Measurements from ENCODE around the gene UBR3.
"Not testable (repeated sequence)": the region's sequence is repeated elsewhere in the genome, so short reads cannot be mapped to it uniquely, and the experiment has no call there.

The UBR3 gene

GRCh38 chr2:169871369-169871768, 44.1 kb downstream of the UBR3 start:
- not testable (repeated sequence) for DNase-seq (ENCODE audit: low spot score)

GRCh38 chr2:169871994-169872393, 44.7 kb downstream of the UBR3 start:
- no peak for DNase-seq (ENCODE audit: low spot score)

DNA sequence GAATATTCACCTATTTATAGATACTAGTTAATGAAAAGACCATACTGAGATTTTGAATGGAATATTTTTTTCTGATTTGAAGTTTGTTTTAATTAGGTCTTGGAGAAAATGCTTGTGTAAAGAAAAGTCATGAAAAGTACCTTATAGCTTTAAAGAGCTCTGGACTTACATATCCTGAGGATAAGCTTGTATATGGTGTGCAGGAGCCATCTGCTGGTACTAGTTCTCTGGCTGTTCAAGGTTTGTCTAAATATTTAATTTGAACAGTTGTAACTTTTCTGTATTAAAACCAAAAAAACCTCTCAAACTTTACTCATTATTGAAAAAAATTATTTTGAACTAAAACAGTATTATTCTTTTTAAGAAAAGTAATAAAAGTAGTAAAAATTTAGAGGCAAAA, 50.1 kb downstream of the UBR3 start:
- no peak for DNase-seq (ENCODE audit: low spot score)

DNA sequence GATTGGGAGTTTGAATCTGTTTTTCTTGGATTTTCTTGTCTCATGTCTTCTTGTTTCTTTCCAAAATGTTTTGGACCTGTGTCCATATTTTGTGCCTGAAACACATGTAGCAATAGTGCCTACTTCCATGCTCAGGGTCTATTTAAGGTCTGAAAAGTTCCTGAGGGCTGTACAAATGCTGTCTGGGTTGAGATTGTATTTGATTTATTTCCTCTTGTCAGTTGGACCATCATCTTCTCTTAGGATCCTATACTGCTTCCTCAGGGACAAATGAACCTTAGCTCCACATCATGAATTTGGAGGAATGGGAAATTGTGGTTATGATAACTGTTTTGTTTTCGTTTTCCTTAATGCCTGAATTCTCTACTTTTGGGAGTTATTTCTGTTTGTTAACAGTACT, 59.9 kb downstream of the UBR3 start:
- no peak for DNase-seq (ENCODE audit: low spot score)

GRCh38 chr2:169891593-169892298, 64.5 kb downstream of the UBR3 start:
- DNase-seq (ENCODE audit: low spot score) = no peak

- DNase-seq (ENCODE audit: low spot score) = no peak
Observed at GRCh38 chr2:169892951-169893350, 65.7 kb downstream of the UBR3 start.

- no peak for DNase-seq (ENCODE audit: low spot score)
Observed at GRCh38 chr2:169895294-169895985, 68.2 kb downstream of the UBR3 start.

DNA sequence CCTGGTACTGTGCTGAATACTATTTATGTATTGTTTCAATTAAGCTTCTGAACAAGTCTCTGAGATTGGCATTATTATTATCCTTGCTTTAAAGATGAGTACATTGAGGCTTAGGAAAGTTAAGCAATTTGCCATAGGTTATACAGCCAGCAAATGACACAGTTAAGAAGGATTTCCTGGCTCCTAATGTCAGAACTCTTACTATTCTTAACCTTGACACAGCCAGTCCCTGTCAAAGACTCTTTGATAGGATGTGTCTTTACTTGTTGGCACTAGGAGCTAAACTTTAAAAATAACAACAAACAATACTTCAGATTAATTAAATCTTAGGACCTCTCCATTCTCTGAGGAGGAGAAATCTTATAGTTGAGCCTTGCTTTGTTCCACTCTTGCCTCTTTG, 70.6 kb downstream of the UBR3 start:
- no peak for DNase-seq (ENCODE audit: low spot score)

DNA sequence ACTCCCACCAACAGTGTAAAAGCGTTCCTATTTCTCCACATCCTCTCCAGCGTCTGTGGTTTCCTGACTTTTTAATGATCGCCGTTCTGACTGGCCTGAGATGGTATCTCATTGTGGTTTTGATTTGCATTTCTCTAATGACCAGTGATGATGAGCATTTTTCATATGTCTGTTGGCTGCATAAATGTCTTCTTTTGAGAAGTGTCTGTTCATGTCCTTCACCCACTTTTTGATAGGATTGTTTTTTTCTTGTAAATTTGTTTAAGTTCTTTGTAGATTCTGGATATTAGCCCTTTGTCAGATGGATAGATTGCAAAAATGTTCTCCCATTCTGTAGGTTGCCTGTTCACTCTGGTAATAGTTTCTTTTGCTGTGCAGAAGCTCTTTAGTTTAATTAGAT, 72.8 kb downstream of the UBR3 start:
- not testable (repeated sequence) for DNase-seq (ENCODE audit: low spot score)

DNA sequence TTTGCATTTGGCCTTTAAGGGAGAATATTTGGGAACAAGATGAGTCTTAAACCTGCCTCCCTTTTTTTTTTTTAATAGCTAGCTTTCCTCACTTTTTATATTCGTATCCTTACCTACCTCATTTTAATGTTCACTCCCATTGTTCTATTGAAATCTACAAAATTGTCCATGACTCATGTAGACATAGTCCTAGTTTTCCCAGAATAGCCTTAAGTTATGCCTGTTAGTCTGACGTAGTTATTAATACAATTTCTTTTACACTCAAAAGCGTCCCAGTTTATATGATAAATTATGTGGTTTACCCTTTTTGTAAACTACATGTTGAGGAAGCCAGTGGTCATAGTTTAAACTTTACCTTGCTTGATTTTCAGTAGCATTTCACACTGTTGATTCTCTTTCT, 73.4 kb downstream of the UBR3 start:
- no peak for DNase-seq (ENCODE audit: low spot score)

DNA sequence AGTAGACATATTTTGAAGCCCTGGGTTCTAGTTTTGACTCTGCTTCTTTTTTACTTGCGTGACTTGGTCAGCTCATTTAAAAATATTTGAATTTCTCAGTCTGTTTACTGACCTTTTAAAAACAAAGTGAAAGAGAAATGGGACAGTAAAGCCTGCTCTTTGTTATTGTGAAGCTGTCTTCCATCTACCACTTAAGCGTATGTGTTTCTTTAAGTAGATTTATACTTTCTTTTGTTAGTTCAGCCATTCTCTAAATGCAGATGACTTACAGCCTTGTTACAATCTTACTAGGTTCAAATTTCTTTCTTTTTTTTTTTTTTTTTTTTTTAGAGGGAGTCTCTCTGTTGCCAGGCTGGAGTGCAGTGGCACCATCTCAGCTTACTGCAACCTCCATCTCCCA, 79.5 kb downstream of the UBR3 start:
- no peak for DNase-seq (ENCODE audit: low spot score)

- no peak for DNase-seq (ENCODE audit: low spot score)
Observed at GRCh38 chr2:169909376-169909775, 82.1 kb downstream of the UBR3 start.

DNA sequence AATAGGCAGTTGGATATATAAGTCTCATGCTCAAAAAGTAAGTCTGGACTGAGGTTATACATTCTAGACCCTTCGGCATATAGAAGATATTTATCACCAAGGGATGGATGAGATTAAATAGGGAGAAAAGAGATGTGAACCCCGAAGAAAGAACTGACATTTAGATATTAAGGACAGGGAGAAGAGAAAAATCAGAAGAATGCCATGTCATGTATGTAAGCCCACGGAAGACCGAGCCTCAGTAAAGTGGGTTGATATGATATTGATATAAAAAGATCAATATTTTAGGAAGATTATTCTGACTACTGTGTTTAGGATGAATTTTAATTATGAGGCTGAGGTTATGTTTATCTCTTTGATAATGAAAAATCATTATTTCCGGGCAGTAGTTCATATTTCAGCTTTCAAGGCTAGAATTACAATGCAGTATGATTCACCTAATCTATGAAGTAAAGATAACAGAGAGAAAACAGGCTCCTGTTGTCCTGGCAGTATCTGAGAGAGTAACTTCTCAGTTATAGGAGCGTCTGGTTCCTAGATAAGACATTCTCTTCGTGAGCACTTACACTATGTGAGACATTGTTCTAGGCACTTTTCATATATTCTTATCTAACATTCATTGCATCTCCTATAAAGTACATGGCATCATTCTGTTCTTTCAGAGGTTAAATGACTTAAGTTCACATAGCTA, 83.0 kb downstream of the UBR3 start:
- DNase-seq (ENCODE audit: low spot score) = no peak

GRCh38 chr2:169911119-169911518, 83.9 kb downstream of the UBR3 start:
- no peak for DNase-seq (ENCODE audit: low spot score)

GRCh38 chr2:169916623-169917022, 89.4 kb downstream of the UBR3 start:
- no peak for DNase-seq (ENCODE audit: low spot score)

DNA sequence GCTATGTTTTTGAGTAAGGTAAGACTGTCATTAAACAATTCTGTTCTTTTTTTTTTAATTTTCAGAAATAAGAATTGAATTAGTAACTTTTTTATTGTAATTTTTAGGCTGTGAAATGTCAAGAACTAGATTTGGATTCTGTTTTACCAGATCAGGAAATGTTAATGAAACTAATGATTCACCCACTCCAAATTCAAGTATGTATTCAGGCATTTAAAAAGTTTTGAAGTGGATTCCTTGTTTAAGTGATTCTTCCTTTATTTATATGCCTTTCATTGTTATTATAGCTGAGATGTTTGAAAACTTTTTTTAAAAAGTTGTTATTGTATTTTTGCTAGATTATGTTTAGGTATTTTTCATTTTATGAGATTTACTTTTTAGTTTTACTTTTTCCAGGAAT, 96.7 kb downstream of the UBR3 start:
- DNase-seq (ENCODE audit: low spot score) = no peak

- DNase-seq (ENCODE audit: low spot score) = no peak
Observed at GRCh38 chr2:169925968-169926367, 98.7 kb downstream of the UBR3 start.

- DNase-seq (ENCODE audit: low spot score) = no peak
Observed at GRCh38 chr2:169928463-169928864, 101.2 kb downstream of the UBR3 start.

GRCh38 chr2:169933124-169933711, 106.0 kb downstream of the UBR3 start:
- DNase-seq (ENCODE audit: low spot score) = peak; percentile 10

GRCh38 chr2:169936652-169937051, 109.4 kb downstream of the UBR3 start:
- DNase-seq (ENCODE audit: low spot score) = not testable (repeated sequence)

DNA sequence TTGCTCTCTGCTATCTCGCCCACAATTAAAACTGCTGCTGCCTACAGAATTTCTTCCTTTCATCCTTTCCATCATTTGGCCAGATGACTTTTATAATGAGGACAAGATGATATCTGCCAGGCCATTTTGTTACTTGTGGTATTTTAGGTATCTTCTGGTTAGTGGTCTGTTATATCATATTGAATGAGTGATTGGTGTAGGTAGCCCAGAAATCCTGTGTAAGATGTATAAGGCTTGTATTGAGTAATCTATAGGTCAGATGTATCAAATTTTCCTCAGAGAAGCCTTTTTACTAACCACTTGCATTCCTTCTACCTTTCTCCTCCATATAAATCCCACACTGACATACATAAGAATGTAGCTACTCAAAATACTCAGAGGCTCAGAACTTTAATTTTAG, 118.3 kb downstream of the UBR3 start:
- no peak for DNase-seq (ENCODE audit: low spot score)

DNA sequence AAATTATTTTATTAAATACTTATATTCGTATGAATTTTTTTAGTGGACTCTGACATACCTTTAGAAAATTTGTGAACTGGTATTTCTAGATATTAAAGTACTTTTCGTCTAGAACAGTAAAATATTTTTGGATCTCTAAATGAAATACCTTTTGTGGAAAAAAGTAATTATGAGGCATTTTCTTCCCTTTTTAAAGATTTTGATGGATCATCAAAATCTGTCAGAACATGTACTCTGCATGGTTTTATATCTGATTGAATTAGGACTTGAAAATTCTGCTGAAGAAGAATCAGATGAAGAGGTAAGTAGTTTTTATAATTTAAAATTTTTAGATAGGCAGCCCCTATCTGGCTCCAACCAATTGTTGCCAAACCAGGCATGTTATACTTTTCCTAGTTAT, 118.8 kb downstream of the UBR3 start:
- no peak for DNase-seq (ENCODE audit: low spot score)

- DNase-seq (ENCODE audit: low spot score) = no peak
Observed at GRCh38 chr2:169946546-169946945, 119.3 kb downstream of the UBR3 start.

All from hepatic stellate cell (primary cell).